ENCODE data around the gene KBTBD2. TPM values are rescaled to one million over a fixed set of nuclear protein-coding genes. Genes with fewer than 3 reads are reported as not detected.
"Not testable (repeated sequence)": the region's sequence is repeated elsewhere in the genome, so short reads cannot be mapped to it uniquely, and the experiment has no call there.

Gene KBTBD2
- 23.4 and 34.0 TPM in 2 replicates for total RNA-seq (2014; rRNA removed; shearing (Covaris generic); ENCODE audit: low replicate concordance)

DNA sequence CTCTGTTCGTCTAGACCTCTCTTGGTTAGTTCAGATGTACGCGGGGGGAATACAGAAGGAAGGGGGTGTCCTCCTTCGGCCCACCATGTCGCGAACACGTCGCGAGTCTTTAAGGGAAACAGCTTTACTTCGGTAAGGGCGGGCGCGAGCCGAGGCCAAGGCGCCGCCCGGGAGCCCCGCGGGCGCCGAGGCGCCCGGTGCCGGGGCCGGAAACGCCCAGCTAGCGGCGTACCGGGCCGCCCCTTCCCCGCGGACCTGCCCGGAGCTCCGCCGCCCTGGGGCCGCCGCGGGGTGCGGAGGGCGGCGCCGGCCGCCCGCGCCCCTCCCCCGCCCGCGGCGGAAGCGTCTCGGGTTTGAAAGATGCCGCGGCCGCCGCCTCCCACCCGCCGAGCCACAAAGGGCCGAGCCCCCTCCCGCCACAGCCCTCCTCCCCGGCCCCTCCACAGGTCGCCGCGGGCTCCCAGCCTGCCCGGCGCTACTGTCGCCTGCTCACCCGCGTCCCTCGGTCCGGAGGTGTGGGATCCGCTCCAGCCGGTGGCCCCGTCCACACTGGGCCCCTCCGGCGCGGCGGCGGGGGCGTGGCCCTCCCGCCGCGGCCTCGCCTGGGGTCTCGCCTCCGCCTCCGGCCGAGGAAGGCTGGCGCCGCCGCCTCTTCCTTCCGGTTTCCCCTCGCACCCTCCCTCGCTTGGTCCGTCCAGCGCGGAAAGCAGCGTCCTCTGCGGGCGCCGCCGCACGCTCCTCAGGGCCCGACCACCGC is at the start of gene KBTBD2:
Gene KBTBD2, minus strand, starts transcription at position 718 of the 757 bp plus-strand sequence. CDS start 12,156 bp downstream, outside the sequence.
- no peaks in the 10 kb centered on the region for H3K27me3 ChIP-seq

GRCh38 chr7:32941181-32941580 is 49.6 kb upstream of the KBTBD2 start:
- H3K27me3 ChIP-seq, result no peaks in the 10 kb centered on the region
- H3K9me3 ChIP-seq, result peaks cover 4% of the 10 kb centered on the region; the same call in 1 of the 2 replicates
- H3K4me3 ChIP-seq, result peak overlapping the region; percentile 73
- H3K36me3 ChIP-seq, result peaks cover 27% of the 10 kb centered on the region
- DNase-seq, result no peak

More for the DNA sequence above, at the start of gene KBTBD2:
- peak within 1 kb of the TSS; percentile 68 for H3K4me3 ChIP-seq
- DNase-seq, result peak; percentile 93
- H3K36me3 ChIP-seq, result peaks cover 3% of the 10 kb centered on the region; the same call in 1 of the 2 replicates
- H3K9me3 ChIP-seq, result no peaks in the 10 kb centered on the region

DNA sequence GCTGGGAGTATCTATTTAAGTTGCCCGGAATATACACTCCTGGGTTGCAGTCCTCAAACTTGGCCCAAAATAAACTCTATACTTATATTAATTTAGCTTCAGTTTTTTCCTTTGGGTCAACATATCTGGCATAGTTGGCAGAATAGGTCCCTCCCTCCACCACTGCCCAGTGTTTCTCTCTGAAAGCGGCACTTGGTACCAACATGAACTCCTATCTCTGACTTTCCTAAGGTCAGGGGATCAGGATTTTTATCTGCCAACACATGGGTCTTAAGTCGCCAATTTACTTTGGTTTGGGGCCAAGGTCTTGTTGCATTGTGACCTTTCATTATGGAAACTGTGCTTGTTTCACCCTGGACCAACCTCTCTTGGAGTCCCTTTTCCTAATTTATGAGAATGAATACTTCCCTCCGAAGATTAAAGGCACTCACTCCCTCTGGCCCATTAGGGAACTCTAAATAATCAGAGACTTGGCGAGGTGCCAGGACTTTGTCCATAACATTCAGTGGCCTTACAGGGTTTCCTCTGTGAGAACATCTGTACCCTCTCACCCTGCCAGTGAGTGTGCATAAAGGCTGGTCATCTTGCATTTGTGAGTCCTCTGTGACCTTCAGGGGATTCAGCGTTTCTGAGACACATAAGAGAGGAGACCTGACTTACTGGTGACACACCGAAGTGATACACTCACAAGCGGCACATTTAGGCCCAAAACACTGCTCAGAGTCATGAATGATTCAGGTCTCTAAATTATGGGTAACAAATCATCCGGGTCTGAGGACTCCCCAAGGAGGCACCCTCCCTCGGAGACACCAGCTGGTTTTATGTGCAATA is 46.0 kb upstream of the KBTBD2 start:
- no peak overlapping the region for H3K4me3 ChIP-seq
- H3K9me3 ChIP-seq, result no peaks in the 10 kb centered on the region
- DNase-seq, result no peak
- no peaks in the 10 kb centered on the region for H3K27me3 ChIP-seq
- H3K36me3 ChIP-seq, result peaks cover 36% of the 10 kb centered on the region

- Histone ChIP-seq H3K27me3 (no peaks in the 10 kb centered on the region), H3K36me3 (peaks cover 44% of the 10 kb centered on the region), H3K4me3 (no peak overlapping the region), H3K9me3 (no peaks in the 10 kb centered on the region)
- no peak for DNase-seq
These were observed 45.1 kb upstream of the KBTBD2 start for GRCh38 chr7:32936689-32937088.

DNA sequence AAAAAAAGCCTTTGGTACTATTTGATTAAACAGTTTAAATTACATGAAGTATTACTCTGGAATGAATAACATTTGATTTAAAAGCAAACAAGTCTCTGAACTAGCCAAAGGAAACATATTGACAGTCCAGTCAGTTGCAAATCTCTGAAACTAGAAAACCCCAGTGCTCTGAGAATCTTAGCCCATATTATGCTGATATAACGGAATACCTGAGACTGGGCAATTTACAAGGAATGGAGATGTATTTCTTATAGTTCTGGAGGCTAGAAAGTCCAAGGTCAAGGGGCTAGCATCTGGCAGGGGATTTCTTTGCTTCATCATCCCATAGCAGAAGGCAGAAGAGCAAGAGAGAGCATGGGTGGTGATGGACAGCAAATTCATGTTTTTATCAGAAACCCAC is 44.0 kb upstream of the KBTBD2 start:
- Histone ChIP-seq H3K9me3 (no peaks in the 10 kb centered on the region), H3K36me3 (peaks cover 50% of the 10 kb centered on the region), H3K4me3 (no peak overlapping the region), H3K27me3 (no peaks in the 10 kb centered on the region)
- no peak for DNase-seq

GRCh38 chr7:32930378-32930777 is 38.8 kb upstream of the KBTBD2 start:
- no peaks in the 10 kb centered on the region for H3K9me3 ChIP-seq
- DNase-seq, result no peak
- no peak overlapping the region for H3K4me3 ChIP-seq
- peaks cover 58% of the 10 kb centered on the region for H3K36me3 ChIP-seq
- H3K27me3 ChIP-seq, result no peaks in the 10 kb centered on the region

DNA sequence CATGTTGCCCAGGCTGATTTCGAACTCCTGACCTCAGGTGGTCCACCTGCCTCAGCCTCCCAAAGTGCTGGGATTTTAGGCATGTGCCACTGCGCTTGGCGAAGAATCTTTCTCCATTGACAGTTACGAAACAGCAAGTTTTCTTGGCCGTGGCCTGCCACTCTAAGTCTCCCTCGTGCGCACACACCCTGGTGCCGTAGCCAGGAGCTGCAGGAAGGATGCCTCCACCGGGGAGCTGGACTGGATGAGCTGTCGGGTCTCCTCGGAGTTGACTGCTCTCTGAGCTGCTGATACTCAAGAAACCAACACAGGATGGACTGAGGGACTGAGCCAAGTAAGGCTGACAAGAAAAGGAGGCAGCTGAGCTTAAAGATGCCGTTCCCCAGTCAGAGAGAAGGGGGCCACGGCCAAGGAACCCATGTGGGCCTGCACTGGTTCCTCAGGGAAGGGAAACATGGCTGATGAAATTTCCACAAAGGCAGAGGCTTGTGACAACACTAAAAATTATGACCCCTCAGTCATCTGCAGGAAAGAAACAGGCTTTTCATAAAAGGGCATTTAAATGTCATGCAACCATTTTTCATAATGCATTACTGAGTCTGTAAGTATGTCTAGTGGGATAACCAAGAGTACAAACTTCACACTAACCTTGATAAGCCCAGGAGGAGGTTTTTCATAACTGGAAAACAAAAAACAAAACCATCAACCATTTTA is 38.0 kb upstream of the KBTBD2 start:
- Histone ChIP-seq H3K27me3 (no peaks in the 10 kb centered on the region), H3K9me3 (no peaks in the 10 kb centered on the region), H3K4me3 (no peak overlapping the region), H3K36me3 (peaks cover 64% of the 10 kb centered on the region)
- no peak for DNase-seq

GRCh38 chr7:32928785-32929298 is 37.3 kb upstream of the KBTBD2 start:
- no peak overlapping the region for H3K4me3 ChIP-seq
- no peaks in the 10 kb centered on the region for H3K9me3 ChIP-seq
- no peak for DNase-seq
- no peaks in the 10 kb centered on the region for H3K27me3 ChIP-seq
- H3K36me3 ChIP-seq, result peaks cover 66% of the 10 kb centered on the region

GRCh38 chr7:32921896-32922295 is 30.3 kb upstream of the KBTBD2 start:
- Histone ChIP-seq H3K4me3 (no peak overlapping the region), H3K36me3 (peaks cover 71% of the 10 kb centered on the region), H3K27me3 (no peaks in the 10 kb centered on the region), H3K9me3 (no peaks in the 10 kb centered on the region)
- DNase-seq, result no peak

DNA sequence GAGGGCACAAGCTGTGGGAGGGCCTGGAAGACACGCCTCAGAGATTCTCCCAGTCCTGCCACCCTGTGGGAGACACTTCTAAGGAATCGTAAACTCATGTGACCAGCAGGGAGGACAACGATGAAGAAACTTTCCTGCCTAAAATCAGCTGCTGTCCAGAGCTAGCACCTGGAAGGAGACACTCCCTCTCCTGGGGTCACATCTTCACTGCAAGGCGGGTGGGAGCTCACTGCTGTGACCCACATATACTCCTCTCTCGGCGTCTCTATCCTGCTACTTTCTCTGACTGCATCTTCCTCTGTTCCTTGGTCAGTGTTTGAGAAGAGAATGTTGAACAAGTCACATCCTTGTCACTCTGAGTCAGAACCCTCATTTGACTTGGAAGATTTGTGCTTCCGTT is 25.4 kb upstream of the KBTBD2 start:
- peaks cover 59% of the 10 kb centered on the region for H3K36me3 ChIP-seq
- H3K4me3 ChIP-seq, H3K9me3 ChIP-seq, DNase-seq, H3K27me3 ChIP-seq: not testable (repeated sequence)

GRCh38 chr7:32916006-32916405 is 24.4 kb upstream of the KBTBD2 start:
- no peak overlapping the region for H3K4me3 ChIP-seq
- peaks cover 49% of the 10 kb centered on the region for H3K36me3 ChIP-seq
- no peaks in the 10 kb centered on the region for H3K9me3 ChIP-seq
- no peaks in the 10 kb centered on the region for H3K27me3 ChIP-seq
- DNase-seq, result no peak

GRCh38 chr7:32915041-32915536 is 23.5 kb upstream of the KBTBD2 start:
- Histone ChIP-seq H3K36me3 (peaks cover 42% of the 10 kb centered on the region), H3K4me3 (no peak overlapping the region), H3K27me3 (no peaks in the 10 kb centered on the region), H3K9me3 (no peaks in the 10 kb centered on the region)
- no peak for DNase-seq

DNA sequence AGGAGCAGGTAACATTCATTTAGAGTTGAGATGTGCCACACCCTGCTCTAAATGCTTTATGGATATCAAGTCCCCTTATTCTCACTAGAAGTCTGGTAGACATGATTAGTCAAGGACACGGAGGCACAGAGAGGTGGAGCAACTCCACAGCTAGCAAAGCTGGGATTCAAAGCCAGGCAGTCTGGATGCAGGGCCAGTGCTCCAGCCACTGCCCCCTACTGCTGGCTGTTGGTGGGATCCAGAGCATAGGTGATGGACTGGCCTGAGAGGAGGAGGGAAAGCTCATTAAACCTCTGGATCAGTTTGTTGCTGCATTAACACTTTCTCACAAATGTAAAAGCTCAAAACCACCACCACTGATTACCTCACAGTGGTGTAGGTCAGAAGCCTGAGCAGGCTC is 22.6 kb upstream of the KBTBD2 start:
- Histone ChIP-seq H3K4me3 (no peak overlapping the region), H3K9me3 (no peaks in the 10 kb centered on the region), H3K27me3 (no peaks in the 10 kb centered on the region), H3K36me3 (peaks cover 34% of the 10 kb centered on the region)
- no peak for DNase-seq

DNA sequence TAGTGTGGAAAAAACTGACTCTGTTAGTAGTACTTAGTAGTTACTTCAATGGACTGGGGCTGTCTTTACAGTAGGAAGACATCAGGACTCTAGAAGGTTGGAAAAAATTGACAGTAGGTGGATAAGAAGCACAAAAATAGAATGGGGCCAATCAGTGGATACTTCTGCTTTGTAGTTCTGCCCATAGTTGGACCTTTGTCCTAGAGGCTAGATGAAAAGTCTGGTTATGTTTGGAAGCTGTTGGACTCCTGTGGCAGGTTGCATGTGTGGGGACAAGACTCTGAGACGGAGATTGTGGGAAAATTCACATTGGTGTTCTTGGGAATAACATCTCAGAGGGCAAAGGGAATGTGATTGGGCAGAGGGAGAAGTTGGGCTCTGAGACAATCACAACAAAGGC is 18.6 kb upstream of the KBTBD2 start:
- H3K4me3 ChIP-seq, result no peak overlapping the region

GRCh38 chr7:32905175-32905662 is 13.7 kb upstream of the KBTBD2 start:
- Histone ChIP-seq H3K27me3 (no peaks in the 10 kb centered on the region), H3K36me3 (no peaks in the 10 kb centered on the region), H3K4me3 (peak overlapping the region; percentile 14), H3K9me3 (no peaks in the 10 kb centered on the region)
- DNase-seq, result peak; percentile 67

More for the DNA sequence above, 18.6 kb upstream of the KBTBD2 start:
- no peak for DNase-seq
- peaks cover 5% of the 10 kb centered on the region for H3K36me3 ChIP-seq
- no peaks in the 10 kb centered on the region for H3K9me3 ChIP-seq
- H3K27me3 ChIP-seq, result no peaks in the 10 kb centered on the region

GRCh38 chr7:32901629-32902028 is 10.1 kb upstream of the KBTBD2 start:
- H3K9me3 ChIP-seq, result no peaks in the 10 kb centered on the region
- no peak for DNase-seq
- no peaks in the 10 kb centered on the region; the same call in 1 of the 2 replicates for H3K27me3 ChIP-seq
- H3K4me3 ChIP-seq, result no peak overlapping the region
- H3K36me3 ChIP-seq, result no peaks in the 10 kb centered on the region
